GM12878 (cell line): Measurements from ENCODE around the gene ZNF766. TPM values are rescaled to one million over a fixed set of nuclear protein-coding genes. Genes with fewer than 3 reads are reported as not detected.

Experiments used
- BACH1 ChIP-seq: fragments of 450-650 bp; IDR thresholded peaks from 2 replicates; pipeline ENCODE4 v1.6.1; 2017; ENCODE audit warnings: mild to moderate bottlenecking, borderline replicate concordance
- CHD2 ChIP-seq: IDR thresholded peaks from 2 replicates; pipeline ENCODE4 v1.6.1; 2011; ENCODE audit warnings: low read depth, low read length, improper control_type of control experiment, borderline replicate concordance
- CREB1 ChIP-seq: IDR thresholded peaks from 2 replicates; pipeline ENCODE4 v1.6.1; 2012; ENCODE audit warnings: low read depth, mild to moderate bottlenecking, inconsistent platforms
- CTCF ChIP-seq, 3 experiments: IDR thresholded peaks in 2 of 3; conservative IDR thresholded peaks in 1 of 3; 2 replicates each; pipeline ENCODE4 v1.5.1; 2011; ENCODE audit warnings: low read depth in 3 of 3, low read length in 3 of 3, mild to moderate bottlenecking in 3 of 3, control low read depth in 2 of 3, moderate library complexity in 2 of 3, inconsistent platforms in 1 of 3, mixed read lengths in 1 of 3; ENCODE audit not compliant: control insufficient read depth in 2 of 3, insufficient read depth in 1 of 3; ENCODE audit errors: extremely low read depth in 1 of 3
- EGR1 ChIP-seq, 2 experiments: IDR thresholded peaks; 1 replicate in 1 of 2; 2 replicates in 1 of 2; pipeline ENCODE4 v1.6.1; 2011 to 2012; ENCODE audit warnings: low read depth in 2 of 2, low read length in 2 of 2, borderline replicate concordance in 1 of 2, mild to moderate bottlenecking in 1 of 2, moderate library complexity in 1 of 2
- ETV6 ChIP-seq, 2 experiments: fragments of 450-650 bp in 1 of 2; IDR thresholded peaks in 1 of 2; conservative IDR thresholded peaks in 1 of 2; 2 replicates each; pipeline ENCODE4 v1.6.1; 2014; ENCODE audit warnings: antibody characterized with exemption in 1 of 2, borderline replicate concordance in 1 of 2, low read depth in 1 of 2, mild to moderate bottlenecking in 1 of 2, moderate library complexity in 1 of 2
- GATAD2B ChIP-seq: fragments of 450-650 bp; conservative IDR thresholded peaks from 2 replicates; pipeline ENCODE4 v1.6.1; 2017; ENCODE audit warnings: low read depth, mild to moderate bottlenecking, moderate library complexity
- LARP7 ChIP-seq: fragments of 450-650 bp; IDR thresholded peaks from 2 replicates; pipeline ENCODE4 v1.6.1; 2017; ENCODE audit warnings: mild to moderate bottlenecking
- MEF2A ChIP-seq: IDR thresholded peaks from 2 replicates; pipeline ENCODE4 v1.6.1; 2011; ENCODE audit warnings: low read depth, mild to moderate bottlenecking, low read length, moderate library complexity; ENCODE audit not compliant: insufficient read depth
- MEF2B ChIP-seq: fragments of 450-650 bp; IDR thresholded peaks from 2 replicates; pipeline ENCODE4 v1.6.1; 2018; ENCODE audit warnings: mild to moderate bottlenecking, moderate library complexity; ENCODE audit not compliant: partially characterized antibody, poor library complexity, severe bottlenecking
- MTA2 ChIP-seq: fragments of 450-650 bp; IDR thresholded peaks from 2 replicates; pipeline ENCODE4 v1.6.1; 2016; ENCODE audit warnings: low read depth, mild to moderate bottlenecking, moderate library complexity
- NR2C1 ChIP-seq: fragments of 450-650 bp; IDR thresholded peaks from 2 replicates; pipeline ENCODE4 v1.6.1; 2017; ENCODE audit warnings: antibody characterized with exemption, mild to moderate bottlenecking, moderate library complexity
- POLR2A ChIP-seq: IDR thresholded peaks from 2 replicates; pipeline ENCODE4 v1.6.1; 2011; ENCODE audit warnings: low read depth, mild to moderate bottlenecking, low read length
- RELB ChIP-seq: fragments of 450-650 bp; IDR thresholded peaks from 2 replicates; pipeline ENCODE4 v1.6.1; 2017; ENCODE audit warnings: low read depth, mild to moderate bottlenecking, moderate library complexity
- SP1 ChIP-seq: IDR thresholded peaks from one replicate; pipeline ENCODE4 v1.6.1; 2011; ENCODE audit warnings: low read depth, low read length
- STAT1 ChIP-seq: fragments of 450-650 bp; conservative IDR thresholded peaks from 2 replicates; pipeline ENCODE4 v1.6.1; 2014; ENCODE audit warnings: antibody characterized with exemption, mild to moderate bottlenecking
- TCF12 ChIP-seq: IDR thresholded peaks from 2 replicates; pipeline ENCODE4 v1.6.1; 2011; ENCODE audit warnings: low read depth, mild to moderate bottlenecking, low read length
- ZBED1 ChIP-seq: IDR thresholded peaks from 2 replicates; pipeline ENCODE4 v1.6.1; 2016; ENCODE audit warnings: borderline replicate concordance
- polyA plus RNA-seq, 11 experiments: library from polyadenylated mRNA; depleted of rRNA in 4 of 11; unstranded in 6 of 11; stranded (reverse) in 5 of 11; fragments of >200 nt; fragmentation: Nextera tagmentation in 4 of 11; fragmentation: Illumina TruSeq in 1 of 11; extraction: Ambion mirVana in 4 of 11; extraction: Trizol in 1 of 11; gene quantifications; 1 replicate in 1 of 11; 2 replicates in 10 of 11; pipeline versions ENCODE4 v1.2.1 to v1.2.3, GENCODE V29; 2011 to 2016; ENCODE audit warnings: inconsistent platforms in 2 of 11, missing spikeins in 2 of 11, low read depth in 1 of 11
- total RNA-seq, 4 experiments: library from RNA; depleted of rRNA in 3 of 4; stranded (reverse); fragments of >200 nt in 3 of 4; fragmentation: Illumina TruSeq in 1 of 4; extraction: Trizol in 1 of 4; gene quantifications; 2 replicates each; pipeline versions ENCODE4 v1.2.1 to v1.2.3, GENCODE V29; 2013 to 2021

ZNF766 gene
- total and polyA plus RNA-seq, 10 of the 15 experiments (the other 5 are each of a cell fraction or from before 2014, with no cell fraction given) = 7.2 to 20.0 (median 16.4) TPM

- TF ChIP-seq CTCF (IDR thresholded peaks at IDR 0.05 in 2 of 3, conservative IDR thresholded peaks at IDR 0.05 in 1 of 3; ENCODE audit: control insufficient read depth in 2 of 3, extremely low read depth in 1 of 3, insufficient read depth in 1 of 3, low read depth in 3 of 3, low read length in 3 of 3) (peak in 1 of 3 experiments; percentile 25; a peak in 1 of 6 replicates), LARP7 (0 out of 2 replicates have a peak, but pooled peaks have one; percentile 26), CHD2 (0 out of 2 replicates have a peak, but pooled peaks have one; percentile 22), EGR1 (IDR thresholded peaks at IDR 0.05; ENCODE audit: borderline replicate concordance in 1 of 2, low read depth in 2 of 2, low read length in 2 of 2) (peak in 1 of 2 experiments; percentile 61; a peak in 2 of 3 replicates), NR2C1 (peak; percentile 79), STAT1 (peak; percentile 77; the same call in 1 of the 2 replicates), ETV6 (conservative IDR thresholded peaks at IDR 0.05 in 1 of 2, IDR thresholded peaks at IDR 0.05 in 1 of 2; ENCODE audit: borderline replicate concordance in 1 of 2, low read depth in 1 of 2) (peak in 1 of 2 experiments; percentile 55; a peak in 1 of 4 replicates), TCF12 (no peak), RELB (peak; percentile 41; the same call in 1 of the 2 replicates), MEF2A (no peak), MTA2 (0 out of 2 replicates have a peak, but pooled peaks have one; percentile 23), ZBED1 (no peak), GATAD2B (0 out of 2 replicates have a peak, but pooled peaks have one; percentile 52), SP1 (peak; percentile 7), POLR2A (peak; percentile 66), CREB1 (no peak), MEF2B (peak; percentile 20), BACH1 (0 out of 2 replicates have a peak, but pooled peaks have one; percentile 21)
These were observed 27.6 kb downstream of the ZNF766 start, which contains the start of gene ZNF480 (continued) for GRCh38 chr19:52296773-52297600.
